Measurements from ENCODE around the gene COL23A1. TPM values are rescaled to one million over a fixed set of nuclear protein-coding genes. Genes with fewer than 3 reads are reported as not detected.

The COL23A1 gene
- total RNA-seq, 2 experiments from 2014 or later = 0.11 TPM; not detected in 1

DNA sequence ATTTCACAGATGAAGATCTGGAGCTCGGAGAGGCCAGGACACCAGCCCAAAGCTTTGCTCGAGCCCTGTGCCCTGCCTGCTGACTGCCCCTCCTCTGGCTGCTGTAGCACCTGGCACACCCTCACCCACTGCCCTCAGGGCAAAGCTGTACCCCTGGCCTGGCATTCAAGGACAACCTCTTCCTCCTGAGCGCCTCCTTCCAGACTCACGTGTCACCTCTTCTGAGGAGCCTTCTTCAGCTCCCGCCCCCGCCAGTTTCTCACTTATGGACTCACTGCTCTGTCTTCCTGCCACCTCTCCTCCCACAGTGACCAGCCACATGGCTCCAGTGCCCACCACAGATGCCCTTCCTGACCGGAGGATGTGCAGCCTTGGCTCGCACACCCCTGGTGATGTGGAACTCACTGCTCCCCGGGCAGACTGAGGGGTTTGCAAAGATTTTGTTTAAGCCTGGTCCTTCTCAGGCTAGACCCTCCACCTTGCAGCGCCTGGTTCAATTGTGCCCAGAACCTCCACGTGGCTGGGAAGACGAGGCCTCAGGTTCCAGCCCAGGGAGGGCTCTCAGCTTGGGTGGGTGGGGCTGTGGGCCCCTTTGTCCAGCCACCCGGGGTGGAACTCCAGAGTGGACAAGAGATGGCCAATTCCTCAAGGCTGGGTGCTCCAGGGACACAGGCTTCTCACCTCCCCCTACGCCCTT lies 311.0 kb downstream of the COL23A1 start:
- Mint-ChIP-seq H3K36me3 (ENCODE audit: low read depth) (no peaks in the 10 kb centered on the region), H3K9me3 (peaks cover 11% of the 10 kb centered on the region), H3K4me1 (ENCODE audit: low read depth) (peaks cover 4% of the 10 kb centered on the region), H3K27ac (no peak overlapping the region), H3K4me3 (no peak overlapping the region), H3K27me3 (no peaks in the 10 kb centered on the region)
- ATAC-seq = no peak
- ChIA-PET POLR2A (interaction anchor here (0.9 kb wide), 1 partner anchor 29 kb away, joined by 4 read pairs; no protein-coding TSS in a partner anchor), CTCF (interaction anchor here (0.7 to 5.7 kb wide), 13 partner anchors 6 to 310 kb away, joined by 3 to 35 read pairs (median 4); partner anchors contain the start of gene COL23A1)
- DNase-seq = peak; percentile 17
- no peak for TF ChIP-seq CTCF (IDR thresholded peaks at IDR 0.05)
- intact Hi-C loops (cut with micrococcal nuclease) = no loop called here

- Mint-ChIP-seq H3K4me1 (ENCODE audit: low read depth) (peaks cover 4% of the 10 kb centered on the region), H3K27ac (no peak overlapping the region), H3K4me3 (no peak overlapping the region), H3K27me3 (no peaks in the 10 kb centered on the region), H3K36me3 (ENCODE audit: low read depth) (no peaks in the 10 kb centered on the region), H3K9me3 (peaks cover 4% of the 10 kb centered on the region)
- ChIA-PET POLR2A (interaction anchor here (1.5 kb wide), 1 partner anchor 39 kb away, joined by 3 read pairs; no protein-coding TSS in a partner anchor), CTCF (interaction anchor here (1.2 to 1.3 kb wide), 2 partner anchors 10 to 43 kb away, joined by 3 to 4 read pairs; no protein-coding TSS in a partner anchor)
- intact Hi-C loops (cut with micrococcal nuclease) = no loop called here
- ATAC-seq (no peak), DNase-seq (no peak)
- no peak for TF ChIP-seq CTCF (IDR thresholded peaks at IDR 0.05)
These were observed 311.7 kb downstream of the COL23A1 start for GRCh38 chr5:178278358-178279023.

DNA sequence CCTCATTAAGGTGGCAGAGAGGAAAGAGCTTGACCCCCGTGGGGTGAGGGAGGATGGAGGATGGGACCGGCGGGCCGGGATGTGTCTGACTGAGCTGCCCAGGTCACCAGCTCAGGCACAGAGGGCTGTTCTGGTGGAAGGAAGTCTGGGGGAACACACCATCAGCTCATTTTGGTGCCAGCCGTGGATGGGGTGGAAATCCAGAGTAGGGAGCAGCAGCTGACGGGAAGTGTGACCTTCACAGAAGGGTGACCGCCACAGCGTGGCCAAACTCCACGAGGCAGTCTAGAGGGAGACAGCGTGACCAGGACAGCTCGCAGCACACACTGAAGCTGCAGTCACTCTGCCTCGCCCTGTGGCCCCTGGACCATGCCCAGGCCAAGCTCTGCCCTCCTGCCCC lies 312.3 kb downstream of the COL23A1 start:
- ChIA-PET POLR2A (interaction anchor here (1.5 kb wide), 1 partner anchor 39 kb away, joined by 3 read pairs; no protein-coding TSS in a partner anchor), CTCF (interaction anchor here (1.3 kb wide), 1 partner anchor 43 kb away, joined by 3 read pairs; no protein-coding TSS in a partner anchor)
- Mint-ChIP-seq H3K4me1 (ENCODE audit: low read depth) (peaks cover 4% of the 10 kb centered on the region), H3K27ac (no peak overlapping the region), H3K27me3 (no peaks in the 10 kb centered on the region), H3K36me3 (ENCODE audit: low read depth) (no peaks in the 10 kb centered on the region), H3K9me3 (no peaks in the 10 kb centered on the region), H3K4me3 (no peak overlapping the region)
- DNase-seq (no peak), ATAC-seq (no peak)
- intact Hi-C loops (cut with micrococcal nuclease) = no loop called here
- no peak for TF ChIP-seq CTCF (IDR thresholded peaks at IDR 0.05)

DNA sequence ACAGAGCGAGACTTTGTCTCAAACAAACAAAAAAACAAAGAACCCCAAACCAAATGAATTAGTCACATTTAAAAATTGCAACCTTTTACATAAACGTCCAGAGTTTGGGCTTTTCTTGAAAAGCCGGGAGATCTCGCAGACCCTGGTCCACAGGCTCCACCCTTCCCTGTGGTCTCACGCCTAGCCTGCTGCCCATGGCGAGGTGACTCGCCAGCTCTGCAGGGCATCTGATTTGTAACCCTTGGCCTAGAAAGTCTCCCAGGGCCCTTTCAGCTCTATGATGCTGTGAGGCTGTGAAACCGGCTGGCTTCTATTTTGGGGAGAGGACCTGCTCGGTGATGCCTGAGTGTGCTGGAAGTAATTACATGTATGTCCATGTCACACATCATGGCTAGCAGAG lies 312.8 kb downstream of the COL23A1 start:
- DNase-seq = no peak
- H3K27me3 Mint-ChIP-seq = no peaks in the 10 kb centered on the region
- CTCF ChIA-PET = interaction anchor here (1.3 kb wide), 1 partner anchor 42 kb away, joined by 3 read pairs; no protein-coding TSS in a partner anchor
- no peak overlapping the region for H3K27ac Mint-ChIP-seq
- no peak for TF ChIP-seq CTCF (IDR thresholded peaks at IDR 0.05)
- intact Hi-C loops (cut with micrococcal nuclease) = no loop called here
- POLR2A ChIA-PET = interaction anchor here (1.5 kb wide), 1 partner anchor 38 kb away, joined by 3 read pairs; no protein-coding TSS in a partner anchor
- H3K4me1 Mint-ChIP-seq (ENCODE audit: low read depth) = peaks cover 4% of the 10 kb centered on the region
- H3K9me3 Mint-ChIP-seq = no peaks in the 10 kb centered on the region
- no peaks in the 10 kb centered on the region for H3K36me3 Mint-ChIP-seq (ENCODE audit: low read depth)
- no peak for ATAC-seq
- no peak overlapping the region for H3K4me3 Mint-ChIP-seq
